Central memory CD8-positive, alpha-beta T cell (primary cell): Measurements from ENCODE around the gene TAF6L.
"Not testable (repeated sequence)": the region's sequence is repeated elsewhere in the genome, so short reads cannot be mapped to it uniquely, and the experiment has no call there.

Experiments used
- ATAC-seq: fragments of 150-1000 bp; cut with Tn5 transposase; replicated peaks from 2 replicates; pipeline ENCODE4 v1.10.0; 2022; ENCODE audit warnings: mild to moderate bottlenecking, moderate FRiP score, moderate number of reproducible peaks; ENCODE audit not compliant: poor library complexity, severe bottlenecking; ENCODE audit errors: extremely low read depth
- DNase-seq, 2 donors: peaks; one replicate each; pipeline ENCODE4 v3.0.0; 2021; ENCODE audit warnings: low spot score in 2 of 2
- H3K27ac Mint-ChIP-seq: one replicate; pipeline ENCODE4 v1.8.0; 2022; ENCODE audit warnings: low read depth, mild to moderate bottlenecking, moderate library complexity, mixed read lengths
- H3K27me3 Mint-ChIP-seq: one replicate; pipeline ENCODE4 v1.8.0; 2022; ENCODE audit warnings: mixed read lengths
- H3K36me3 Mint-ChIP-seq: one replicate; pipeline ENCODE4 v1.8.0; 2022; ENCODE audit warnings: mild to moderate bottlenecking, moderate library complexity, mixed read lengths; ENCODE audit not compliant: insufficient read depth
- H3K4me1 Mint-ChIP-seq: one replicate; pipeline ENCODE4 v1.8.0; 2022; ENCODE audit warnings: mixed read lengths
- H3K4me3 Mint-ChIP-seq: one replicate; pipeline ENCODE4 v1.8.0; 2022; ENCODE audit warnings: mild to moderate bottlenecking, moderate library complexity, mixed read lengths
- H3K9me3 Mint-ChIP-seq: one replicate; pipeline ENCODE4 v1.8.0; 2022; ENCODE audit warnings: mixed read lengths

The TAF6L gene

DNA sequence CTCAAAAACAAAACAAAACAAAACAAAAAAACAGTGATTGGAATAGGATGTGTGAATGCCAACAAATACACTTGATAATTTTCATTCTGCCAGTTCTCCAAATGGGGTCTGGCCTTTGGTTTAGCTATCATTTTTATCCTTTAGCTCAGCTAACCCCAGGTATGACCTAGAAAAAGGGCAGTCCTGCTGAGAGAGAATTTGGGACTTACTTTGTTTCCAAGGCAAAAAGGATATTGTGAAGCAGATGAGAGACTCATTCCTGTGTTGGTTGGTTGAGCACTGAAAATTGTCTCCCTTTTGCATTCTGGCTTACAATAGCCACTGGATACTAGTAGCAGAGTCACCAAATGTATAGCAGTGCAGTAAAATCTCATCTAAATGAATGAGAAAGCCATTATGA lies 34.0 kb upstream of the TAF6L start:
- Mint-ChIP-seq H3K27ac (no peak overlapping the region), H3K36me3 (peaks cover 65% of the 10 kb centered on the region), H3K9me3 (no peaks in the 10 kb centered on the region), H3K4me1 (no peaks in the 10 kb centered on the region), H3K4me3 (no peak overlapping the region), H3K27me3 (no peaks in the 10 kb centered on the region)
- ATAC-seq (no peak), DNase-seq (no peak)

- no peak overlapping the region for H3K4me3 Mint-ChIP-seq
- peaks cover 6% of the 10 kb centered on the region for H3K36me3 Mint-ChIP-seq
- H3K9me3 Mint-ChIP-seq = no peaks in the 10 kb centered on the region
- no peak overlapping the region for H3K27ac Mint-ChIP-seq
- peaks cover 8% of the 10 kb centered on the region for H3K4me1 Mint-ChIP-seq
- no peaks in the 10 kb centered on the region for H3K27me3 Mint-ChIP-seq
- DNase-seq (no peak), ATAC-seq (no peak)
These were observed 23.6 kb upstream of the TAF6L start for GRCh38 chr11:62747475-62748160.

DNA sequence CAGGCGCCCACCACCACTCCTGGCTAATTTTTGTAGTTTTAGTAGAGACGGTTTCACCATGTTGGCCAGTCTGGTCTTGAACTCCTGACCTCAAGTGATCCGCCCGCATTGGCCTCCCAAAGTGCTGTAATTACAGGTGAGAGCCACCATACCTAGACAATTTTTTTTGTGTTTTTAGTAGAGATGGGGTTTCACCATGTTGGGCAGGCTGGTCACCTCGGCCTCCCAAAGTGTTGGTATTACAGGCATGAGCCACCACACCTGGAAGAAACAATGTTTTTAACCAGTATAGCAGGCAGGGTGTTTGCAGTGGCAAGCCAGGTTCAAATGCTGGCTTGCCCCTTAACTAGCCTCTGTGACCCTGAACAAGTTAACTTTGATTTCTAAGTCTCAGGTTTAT lies 21.3 kb upstream of the TAF6L start:
- Mint-ChIP-seq H3K36me3 (peaks cover 13% of the 10 kb centered on the region), H3K4me1 (peaks cover 18% of the 10 kb centered on the region)
- DNase-seq, H3K9me3 Mint-ChIP-seq, H3K27ac Mint-ChIP-seq, H3K4me3 Mint-ChIP-seq, ATAC-seq, H3K27me3 Mint-ChIP-seq: not testable (repeated sequence)

- DNase-seq (no peak), ATAC-seq (no peak)
- Mint-ChIP-seq H3K27ac (no peak overlapping the region), H3K4me3 (peak overlapping the region; percentile 41), H3K4me1 (peaks cover 18% of the 10 kb centered on the region), H3K9me3 (no peaks in the 10 kb centered on the region), H3K36me3 (peaks cover 12% of the 10 kb centered on the region), H3K27me3 (no peaks in the 10 kb centered on the region)
These were observed 18.9 kb upstream of the TAF6L start for GRCh38 chr11:62752177-62752785.

DNA sequence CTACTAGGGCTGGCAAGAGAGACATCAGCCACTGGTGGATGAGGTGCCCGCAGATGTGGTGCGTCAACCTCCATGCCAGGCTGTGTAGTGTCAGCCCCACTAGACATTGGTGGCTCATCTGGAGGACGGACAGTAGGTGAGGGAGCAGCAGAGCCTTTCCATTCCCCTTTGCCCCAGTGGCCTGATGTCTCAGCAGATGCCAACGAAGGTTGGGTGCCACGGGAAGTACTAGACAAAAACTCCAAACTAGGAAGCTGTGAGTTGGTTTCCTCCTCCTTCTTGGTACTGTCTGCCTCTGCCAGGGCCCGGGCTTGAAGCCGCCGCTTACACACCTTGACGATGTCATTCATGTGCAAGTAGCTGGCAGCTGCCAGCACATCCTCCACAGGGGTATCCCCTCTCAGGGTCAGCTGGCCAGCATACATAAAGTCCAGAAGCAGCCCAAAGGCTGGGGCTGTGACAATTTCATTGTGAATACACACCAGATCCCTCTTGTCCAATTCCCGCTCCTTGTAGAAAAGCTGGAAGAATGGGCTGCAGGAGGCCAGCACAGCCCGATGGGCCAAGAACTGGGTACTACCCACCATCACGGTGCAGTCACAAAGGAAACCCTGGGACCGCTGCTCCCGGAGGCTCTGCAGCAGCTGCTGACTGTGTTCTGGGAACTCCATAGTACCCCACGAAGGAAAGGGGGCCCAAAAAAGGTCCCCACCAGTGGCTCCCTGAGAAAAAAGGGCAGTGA lies 18.0 kb upstream of the TAF6L start:
- peaks cover 18% of the 10 kb centered on the region for H3K4me1 Mint-ChIP-seq
- H3K27me3 Mint-ChIP-seq = no peaks in the 10 kb centered on the region
- peaks cover 12% of the 10 kb centered on the region for H3K36me3 Mint-ChIP-seq
- no peak for DNase-seq
- H3K9me3 Mint-ChIP-seq = no peaks in the 10 kb centered on the region
- peak overlapping the region; percentile 88 for H3K27ac Mint-ChIP-seq
- ATAC-seq = no peak
- peak overlapping the region; percentile 88 for H3K4me3 Mint-ChIP-seq

- Mint-ChIP-seq H3K27ac (peak within 1 kb of the TSS; percentile 88), H3K36me3 (peaks cover 12% of the 10 kb centered on the region), H3K4me3 (peak within 1 kb of the TSS; percentile 88), H3K9me3 (no peaks in the 10 kb centered on the region), H3K27me3 (no peaks in the 10 kb centered on the region), H3K4me1 (peaks cover 14% of the 10 kb centered on the region)
- peak; percentile 97 for ATAC-seq
- DNase-seq = peak; percentile 92 to 96
These were observed 17.2 kb upstream of the TAF6L start, which contains the start of gene ZBTB3 for GRCh38 chr11:62753736-62754603. Gene ZBTB3, minus strand, starts transcription at chr11:62754160. Its CDS starts 496 bp downstream, at chr11:62753664.

DNA sequence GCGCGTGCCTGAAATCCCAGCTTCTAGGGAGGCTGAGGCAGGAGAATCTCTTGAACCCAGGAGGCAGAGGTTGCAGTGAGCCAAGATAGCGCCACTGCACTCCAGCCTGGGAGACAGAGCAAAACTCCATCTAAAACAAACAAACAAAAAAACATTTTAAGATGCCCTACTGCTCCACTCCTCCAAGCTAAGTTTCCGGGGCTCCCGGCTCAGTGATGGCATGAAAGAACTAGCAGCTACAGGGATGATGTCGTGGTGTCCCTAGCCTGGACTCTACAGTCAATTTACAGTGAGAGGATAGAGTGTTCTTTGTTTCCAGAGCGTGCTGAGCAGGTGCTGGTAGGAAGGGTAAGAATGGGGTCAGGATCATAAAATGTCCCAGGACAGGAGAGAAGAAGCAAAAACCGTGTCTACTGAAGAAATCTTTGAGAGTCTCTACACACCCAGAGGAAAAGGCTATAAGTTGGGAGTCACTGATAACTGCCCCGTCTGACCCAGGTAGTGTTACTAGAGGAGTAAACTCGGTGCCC lies 16.0 kb upstream of the TAF6L start:
- no peak for ATAC-seq
- Mint-ChIP-seq H3K36me3 (peaks cover 8% of the 10 kb centered on the region), H3K27ac (no peak overlapping the region), H3K4me1 (peaks cover 12% of the 10 kb centered on the region), H3K27me3 (no peaks in the 10 kb centered on the region), H3K4me3 (peak overlapping the region; percentile 88), H3K9me3 (no peaks in the 10 kb centered on the region)
- DNase-seq = no peak

DNA sequence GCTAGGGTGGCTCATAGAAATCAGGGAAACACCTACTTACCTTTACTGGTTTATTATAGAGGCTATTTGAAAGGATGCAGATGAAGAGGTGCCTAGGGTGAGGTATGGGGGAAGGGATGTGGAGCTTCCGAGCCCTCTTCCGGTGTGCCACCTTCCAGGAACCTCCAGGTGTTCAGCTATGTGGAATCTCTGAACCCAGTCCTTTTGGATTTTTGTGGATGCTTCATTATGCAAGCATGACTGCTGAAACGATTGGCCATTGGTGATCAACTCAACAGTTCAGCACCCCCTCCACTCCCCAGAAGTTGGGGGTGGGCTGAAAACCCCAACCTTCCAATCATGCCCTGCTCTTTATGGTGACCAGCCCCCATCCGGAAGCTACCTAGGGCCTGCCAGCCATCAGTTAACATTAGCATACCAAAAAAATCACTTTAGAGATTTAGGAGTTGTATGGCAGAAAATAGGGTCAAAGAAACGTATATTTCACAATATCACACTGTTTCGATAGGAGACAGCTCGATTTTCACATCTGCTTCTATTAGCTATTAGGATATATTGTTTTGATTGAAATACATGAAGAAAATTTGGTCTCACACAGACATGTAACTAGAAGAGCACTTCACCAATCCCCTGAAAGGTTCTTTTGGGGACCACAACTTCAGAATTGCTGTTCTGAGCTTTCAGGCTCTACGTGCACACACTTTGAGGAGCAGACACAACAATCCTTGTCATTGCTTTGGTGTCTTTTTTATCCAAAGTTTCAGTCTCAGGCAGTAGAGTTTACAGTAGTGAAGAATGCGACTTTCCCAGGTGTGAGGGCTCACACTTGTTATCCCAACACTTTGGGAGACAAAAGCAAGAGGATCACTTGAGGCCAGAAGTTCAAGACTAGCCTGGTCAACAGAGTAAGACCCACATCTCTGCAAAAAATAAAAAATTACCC lies 13.1 kb upstream of the TAF6L start:
- DNase-seq = no peak
- no peak overlapping the region for H3K4me3 Mint-ChIP-seq
- H3K9me3 Mint-ChIP-seq = no peaks in the 10 kb centered on the region
- no peak for ATAC-seq
- H3K27me3 Mint-ChIP-seq = no peaks in the 10 kb centered on the region
- H3K4me1 Mint-ChIP-seq = peaks cover 27% of the 10 kb centered on the region
- H3K36me3 Mint-ChIP-seq = peaks cover 18% of the 10 kb centered on the region
- H3K27ac Mint-ChIP-seq = peak overlapping the region; percentile 74

- DNase-seq, ATAC-seq, H3K9me3 Mint-ChIP-seq, H3K27me3 Mint-ChIP-seq: not testable (repeated sequence)
- Mint-ChIP-seq H3K4me3 (peak overlapping the region; percentile 93), H3K36me3 (peaks cover 20% of the 10 kb centered on the region), H3K4me1 (peaks cover 21% of the 10 kb centered on the region), H3K27ac (peak overlapping the region; percentile 89)
These were observed 10.3 kb upstream of the TAF6L start for GRCh38 chr11:62760867-62761227.

GRCh38 chr11:62770778-62771143 lies 435 bp upstream of the TAF6L start:
- Mint-ChIP-seq H3K27me3 (no peaks in the 10 kb centered on the region), H3K27ac (peak overlapping the region; percentile 96), H3K4me3 (peak overlapping the region; percentile 94), H3K9me3 (no peaks in the 10 kb centered on the region), H3K36me3 (peaks cover 13% of the 10 kb centered on the region), H3K4me1 (peaks cover 22% of the 10 kb centered on the region)
- no peak for ATAC-seq
- DNase-seq = no peak

DNA sequence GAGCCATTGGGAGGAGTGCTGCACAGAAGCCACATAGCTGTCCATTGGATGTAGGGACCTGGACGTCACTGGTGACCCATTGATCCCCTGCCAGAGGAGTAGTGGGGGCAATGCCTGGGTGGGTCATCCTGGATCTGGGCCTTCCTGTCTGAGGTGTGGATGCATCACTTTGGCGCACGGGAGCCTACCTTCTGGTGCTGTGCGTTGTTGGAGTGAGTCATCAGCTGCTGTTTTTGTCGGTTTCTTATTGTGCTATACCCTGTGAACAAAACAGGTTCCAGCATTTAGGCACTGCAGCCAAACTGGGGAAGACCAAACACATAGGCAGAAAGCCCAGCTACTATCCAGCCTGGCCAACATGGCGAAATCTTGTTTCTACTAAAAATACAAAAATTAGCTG lies 3.2 kb downstream of the TAF6L start:
- DNase-seq (no peak), ATAC-seq (no peak)
- peaks cover 22% of the 10 kb centered on the region for H3K4me1 Mint-ChIP-seq
- no peak overlapping the region for H3K27ac Mint-ChIP-seq
- H3K4me3 Mint-ChIP-seq = no peak overlapping the region
- H3K27me3 Mint-ChIP-seq = no peaks in the 10 kb centered on the region
- H3K9me3 Mint-ChIP-seq = no peaks in the 10 kb centered on the region
- peaks cover 16% of the 10 kb centered on the region for H3K36me3 Mint-ChIP-seq
